Endothelial cell of hepatic sinusoid (primary cell): ENCODE data around the gene TTC34.

Experiments
- in situ Hi-C: cut with HindIII; loops from 2 replicates; pipeline ENCODE4 v1.10.0; 2017; ENCODE audit warnings: low sequenced_read_pairs

TTC34 gene

GRCh38 chr1:2801535-2802291, at the start of gene TTC34:
Gene TTC34, minus strand, starts transcription at chr1:2801693. Its CDS starts 866 bp downstream, at chr1:2800827.
- in situ Hi-C loops = no loop called here

- in situ Hi-C loops = no loop called here
Measured at GRCh38 chr1:2850502-2850901, 49.0 kb upstream of the TTC34 start.

- in situ Hi-C loops = no loop called here
Measured at GRCh38 chr1:2848006-2848670, 46.6 kb upstream of the TTC34 start.

GRCh38 chr1:2847086-2847985, 45.8 kb upstream of the TTC34 start:
- in situ Hi-C loops = no loop called here

GRCh38 chr1:2845869-2846268, 44.4 kb upstream of the TTC34 start:
- in situ Hi-C loops = no loop called here

GRCh38 chr1:2840036-2840809, 38.7 kb upstream of the TTC34 start:
- in situ Hi-C loops = no loop called here

- in situ Hi-C loops = no loop called here
Measured at GRCh38 chr1:2837823-2838222, 36.3 kb upstream of the TTC34 start.

- in situ Hi-C loops = no loop called here
Measured at GRCh38 chr1:2837316-2837715, 35.8 kb upstream of the TTC34 start.

- in situ Hi-C loops = no loop called here
Measured at GRCh38 chr1:2836333-2836970, 35.0 kb upstream of the TTC34 start.

- in situ Hi-C loops = no loop called here
Measured at GRCh38 chr1:2835650-2836159, 34.2 kb upstream of the TTC34 start.

GRCh38 chr1:2834741-2835564, 33.5 kb upstream of the TTC34 start:
- in situ Hi-C loops = no loop called here

- in situ Hi-C loops = no loop called here
Measured at GRCh38 chr1:2834146-2834475, 32.6 kb upstream of the TTC34 start.

- in situ Hi-C loops = no loop called here
Measured at GRCh38 chr1:2833454-2834145, 32.1 kb upstream of the TTC34 start.

- in situ Hi-C loops = no loop called here
Measured at GRCh38 chr1:2832506-2833453, 31.3 kb upstream of the TTC34 start.

- in situ Hi-C loops = no loop called here
Measured at GRCh38 chr1:2831596-2832212, 30.2 kb upstream of the TTC34 start.

GRCh38 chr1:2830761-2831425, 29.4 kb upstream of the TTC34 start:
- in situ Hi-C loops = no loop called here
